ENCODE results near the gene RBM39.

RBM39 gene

GRCh38 chr20:35665949-35666288, 76.1 kb downstream of the RBM39 start:
- no peak for DNase-seq

GRCh38 chr20:35664466-35665206, 77.4 kb downstream of the RBM39 start, which contains the start of the genes CPNE1 and RBM12:
TSS of gene CPNE1 (minus strand) at chr20:35664900. CDS start at chr20:35632923, 31,977 bp downstream.
TSS of gene RBM12 (minus strand) at chr20:35664900. CDS start at chr20:35655322, 9,578 bp downstream.
- peak; percentile 87 for DNase-seq

GRCh38 chr20:35663516-35664465, 78.3 kb downstream of the RBM39 start:
- DNase-seq, result peak; percentile 45

GRCh38 chr20:35662551-35662950, 79.5 kb downstream of the RBM39 start:
- no peak for DNase-seq

GRCh38 chr20:35661908-35662307, 80.2 kb downstream of the RBM39 start:
- no peak for DNase-seq

- DNase-seq, result no peak
These were observed 81.0 kb downstream of the RBM39 start for GRCh38 chr20:35661053-35661452.

- DNase-seq, result no peak
These were observed 81.7 kb downstream of the RBM39 start for GRCh38 chr20:35660122-35660937.

- DNase-seq, result no peak
These were observed 84.8 kb downstream of the RBM39 start for GRCh38 chr20:35657271-35657670.

- no peak for DNase-seq
These were observed 87.6 kb downstream of the RBM39 start for GRCh38 chr20:35654415-35654814.

GRCh38 chr20:35653893-35654292, 88.2 kb downstream of the RBM39 start:
- DNase-seq, result no peak
